GM12878 (cell line): ENCODE data around the gene RPA3. TPM values are rescaled to one million over a fixed set of nuclear protein-coding genes. Genes with fewer than 3 reads are reported as not detected.

Source experiments
- ATAC-seq: fragments of 200-7000 bp; cut with Tn5 transposase; 3 replicates; pipeline ENCODE4 v1.9.1; 2020; ENCODE audit warnings: mild to moderate bottlenecking, moderate library complexity
- BruUV-seq: library from RNA; stranded (reverse); fragments of 400-500 nt; replicated peaks from 2 replicates; lab custom pipeline; 2021; lab: Mats Ljungman, UMichigan
- CTCF ChIA-PET: fragments of 300-600 bp; sonication (Branson Sonifier 250); formaldehyde crosslinking; extraction: SDS; loops from one replicate; lab custom pipeline; 2021; ENCODE audit warnings: inconsistent platforms; lab: Yijun Ruan, JAX
- POLR2A ChIA-PET: fragments of 350-600 bp; formaldehyde crosslinking; extraction: SDS; loops from one replicate; lab custom pipeline; 2021; ENCODE audit warnings: inconsistent platforms; lab: Charles Lee
- RAD21 ChIA-PET: fragments of 300-600 bp; sonication (Branson Sonifier 250); formaldehyde crosslinking; loops from one replicate; lab custom pipeline; 2023; ENCODE audit warnings: antibody characterized with exemption; ENCODE audit not compliant: unreplicated experiment; lab: Charles Lee
- SMC1A ChIA-PET: fragments of 300-600 bp; sonication (Branson Sonifier 250); formaldehyde crosslinking; loops from one replicate; lab custom pipeline; 2023; ENCODE audit not compliant: unreplicated experiment, uncharacterized antibody; lab: Charles Lee
- DNase-seq: peaks from one replicate; pipeline ENCODE4 v3.0.0-alpha.2; 2011; ENCODE audit warnings: low read depth, low spot score
- FAIRE-seq: peaks from 3 replicates; lab custom pipeline; 2011; peaks lifted over from hg19 to GRCh38; lab: Jason Lieb, UNC
- H2AFZ ChIP-seq: 2 replicates; pipeline ENCODE4 v1.6.0; 2011; ENCODE audit warnings: low read depth, low read length, control low read depth; ENCODE audit not compliant: control insufficient read depth
- H3K27ac ChIP-seq: 2 replicates; pipeline ENCODE4 v1.5.1; 2011; ENCODE audit warnings: control low read depth; ENCODE audit not compliant: control insufficient read depth, insufficient read depth
- H3K27me3 ChIP-seq, 2 experiments: replicated peaks in 1 of 2; 2 replicates each; pipeline versions ENCODE4 v1.6.0 to v1.6.1; 2011; ENCODE audit warnings: low read length in 1 of 2; ENCODE audit not compliant: control insufficient read depth in 2 of 2, insufficient read depth in 2 of 2
- H3K36me3 ChIP-seq, 2 experiments: 2 replicates each; pipeline ENCODE4 v1.5.1; 2011; ENCODE audit warnings: low read length in 1 of 2; ENCODE audit not compliant: control insufficient read depth in 2 of 2, insufficient read depth in 2 of 2
- H3K4me1 ChIP-seq: 2 replicates; pipeline ENCODE4 v1.6.1; 2011; ENCODE audit warnings: mild to moderate bottlenecking, low read length, moderate library complexity, mixed read lengths; ENCODE audit not compliant: control insufficient read depth, insufficient read depth
- H3K4me2 ChIP-seq: 2 replicates; pipeline ENCODE4 v1.6.0; 2011; ENCODE audit warnings: control low read depth; ENCODE audit not compliant: control insufficient read depth, insufficient read depth
- H3K4me3 ChIP-seq: fragments of 200-600 bp; sonication (generic); 2 replicates; pipeline ENCODE4 v1.5.1; 2016
- H3K79me2 ChIP-seq: 2 replicates; pipeline ENCODE4 v1.6.0; 2011; ENCODE audit warnings: low read length; ENCODE audit not compliant: control insufficient read depth, insufficient read depth
- H3K9ac ChIP-seq: 2 replicates; pipeline ENCODE4 v1.8.0; 2011; ENCODE audit warnings: low read length, control low read depth, mixed read lengths; ENCODE audit not compliant: control insufficient read depth, insufficient read depth
- H3K9me3 ChIP-seq: replicated peaks from 3 replicates; pipeline ENCODE4 v1.5.1; 2011; ENCODE audit warnings: mild to moderate bottlenecking, low read length; ENCODE audit not compliant: control insufficient read depth, insufficient read depth
- H4K20me1 ChIP-seq: 2 replicates; pipeline ENCODE4 v1.6.0; 2011; ENCODE audit not compliant: control insufficient read depth, insufficient read depth
- HSF1 ChIP-seq: fragments of 150-350 bp; IDR thresholded peaks from 2 replicates; pipeline ENCODE4 v1.6.1; 2014; ENCODE audit warnings: mild to moderate bottlenecking, low read depth, low read length
- JUND ChIP-seq: IDR thresholded peaks from 2 replicates; pipeline ENCODE4 v1.6.1; 2012; ENCODE audit warnings: low read depth, mild to moderate bottlenecking, low read length, improper control_type of control experiment, moderate library complexity
- KAT2A ChIP-seq: conservative IDR thresholded peaks from 2 replicates; pipeline ENCODE4 v1.6.1; 2011; ENCODE audit warnings: low read depth, low read length; ENCODE audit not compliant: control insufficient read depth
- MEF2A ChIP-seq: IDR thresholded peaks from 2 replicates; pipeline ENCODE4 v1.6.1; 2011; ENCODE audit warnings: low read depth, mild to moderate bottlenecking, low read length, moderate library complexity; ENCODE audit not compliant: insufficient read depth
- POLR2AphosphoS2 ChIP-seq: IDR thresholded peaks from 2 replicates; pipeline ENCODE4 v1.6.1; 2011; ENCODE audit warnings: low read depth, mild to moderate bottlenecking, low read length, improper control_type of control experiment, moderate library complexity
- SIN3A ChIP-seq: IDR thresholded peaks from 2 replicates; pipeline ENCODE4 v1.6.1; 2012; ENCODE audit warnings: low read depth, low read length, improper control_type of control experiment
- SREBF1 ChIP-seq: IDR thresholded peaks from 2 replicates; pipeline ENCODE4 v1.6.1; 2012; ENCODE audit warnings: mild to moderate bottlenecking, low read length
- ZNF384 ChIP-seq: IDR thresholded peaks from 2 replicates; pipeline ENCODE4 v1.6.1; 2012; ENCODE audit warnings: low read depth, mild to moderate bottlenecking, low read length, improper control_type of control experiment, borderline replicate concordance
- WGBS: methylation state at CpG from one replicate; pipeline ENCODE4 v1.1.6; 2016; ENCODE audit warnings: low lambda C conversion rate; ENCODE audit not compliant: insufficient replicate concordance, insufficient coverage; ENCODE audit errors: missing lambda C conversion rate; 5-methylcytosine and 5-hydroxymethylcytosine counted together
- in situ Hi-C: fragments of 300-500 bp; cut with MboI; formaldehyde crosslinking; loops from 9 replicates; pipeline ENCODE4 v1.14.3; 2018; ENCODE audit warnings: mixed read lengths
- intact Hi-C: fragments of 100-400 bp; cut with micrococcal nuclease; formaldehyde crosslinking; loops from one replicate; pipeline ENCODE4 v1.14.2; 2022; ENCODE audit not compliant: unreplicated experiment
- polyA plus RNA-seq, 11 experiments: library from polyadenylated mRNA; depleted of rRNA in 4 of 11; unstranded in 6 of 11; stranded (reverse) in 5 of 11; fragments of >200 nt; fragmentation: Nextera tagmentation in 4 of 11; fragmentation: Illumina TruSeq in 1 of 11; extraction: Ambion mirVana in 4 of 11; extraction: Trizol in 1 of 11; gene quantifications; 1 replicate in 1 of 11; 2 replicates in 10 of 11; pipeline versions ENCODE4 v1.2.1 to v1.2.3, GENCODE V29; 2011 to 2016; ENCODE audit warnings: inconsistent platforms in 2 of 11, missing spikeins in 2 of 11, low read depth in 1 of 11
- total RNA-seq, 4 experiments: library from RNA; depleted of rRNA in 3 of 4; stranded (reverse); fragments of >200 nt in 3 of 4; fragmentation: Illumina TruSeq in 1 of 4; extraction: Trizol in 1 of 4; gene quantifications; 2 replicates each; pipeline versions ENCODE4 v1.2.1 to v1.2.3, GENCODE V29; 2013 to 2021
- TF ChIP-seq, protein P1 (sequence below): fragments of 450-650 bp; IDR thresholded peaks from 2 replicates; pipeline ENCODE4 v1.6.1; 2016; ENCODE audit warnings: mild to moderate bottlenecking
- TF ChIP-seq, protein P2 (sequence below): fragments of 450-650 bp; IDR thresholded peaks from 2 replicates; pipeline ENCODE4 v1.6.1; 2018; ENCODE audit warnings: mild to moderate bottlenecking, low read depth, moderate library complexity; ENCODE audit not compliant: partially characterized antibody

The RPA3 gene
- total and polyA plus RNA-seq, 10 of the 15 experiments (the other 5 are each of a cell fraction or from before 2014, with no cell fraction given), result 60.2 to 343 (median 112) TPM

DNA sequence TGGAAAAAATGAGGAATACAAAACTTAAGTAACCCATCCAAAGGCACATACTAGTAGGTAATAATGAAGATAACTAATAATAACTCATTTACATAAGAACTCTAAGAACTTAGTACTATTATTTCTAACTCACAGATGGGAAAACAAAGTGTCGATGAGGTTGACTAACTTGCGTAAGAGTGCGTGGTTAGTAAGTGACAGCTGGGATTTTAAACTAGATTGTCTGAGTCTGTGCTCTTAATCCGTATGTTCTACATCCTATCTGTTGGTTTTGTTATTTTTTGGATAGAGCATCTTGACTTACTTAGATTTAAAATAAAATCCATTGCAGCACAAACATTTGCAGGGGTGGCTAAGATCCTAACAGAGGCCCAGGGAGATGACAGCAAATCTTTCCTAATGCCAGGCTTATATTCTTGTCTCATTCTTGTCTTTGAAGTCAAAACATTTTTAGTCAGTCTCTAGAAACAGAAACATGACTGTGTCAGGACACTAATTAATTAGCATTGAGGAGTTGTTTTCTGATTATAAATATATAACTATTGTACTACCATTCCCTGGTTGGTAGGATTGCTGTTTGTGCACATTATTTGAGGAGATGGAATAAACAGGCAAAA lies 11.7 kb downstream of the RPA3 start:
- Histone ChIP-seq H3K4me2 (peak overlapping the region; percentile 78), H4K20me1 (no peaks in the 10 kb centered on the region), H3K4me3 (no peak overlapping the region), H3K9me3 (no peaks in the 10 kb centered on the region; the same call in 2 of the 3 replicates), H3K4me1 (peaks cover 18% of the 10 kb centered on the region; the same call in 1 of the 2 replicates), H3K9ac (0 out of 2 replicates have a peak overlapping the region, but pooled peaks have one; percentile 2), H3K36me3 (no peaks in the 10 kb centered on the region), H3K27ac (peak overlapping the region; percentile 41), H3K27me3 (no peaks in the 10 kb centered on the region), H2AFZ (no peak overlapping the region; the same call in 1 of the 2 replicates), H3K79me2 (no peaks in the 10 kb centered on the region)
- ATAC-seq (peak; percentile 69), FAIRE-seq (no peak), DNase-seq (peak; percentile 23)
- SMC1A ChIA-PET, result interaction anchor here (0.6 to 5.6 kb wide), 4 partner anchors 13 to 264 kb away, joined by 3 to 49 read pairs (median 9); partner anchors contain the start of gene RPA3
- CTCF ChIA-PET, result no interaction called here
- POLR2A ChIA-PET, result no interaction called here
- TF ChIP-seq, protein P1, sequence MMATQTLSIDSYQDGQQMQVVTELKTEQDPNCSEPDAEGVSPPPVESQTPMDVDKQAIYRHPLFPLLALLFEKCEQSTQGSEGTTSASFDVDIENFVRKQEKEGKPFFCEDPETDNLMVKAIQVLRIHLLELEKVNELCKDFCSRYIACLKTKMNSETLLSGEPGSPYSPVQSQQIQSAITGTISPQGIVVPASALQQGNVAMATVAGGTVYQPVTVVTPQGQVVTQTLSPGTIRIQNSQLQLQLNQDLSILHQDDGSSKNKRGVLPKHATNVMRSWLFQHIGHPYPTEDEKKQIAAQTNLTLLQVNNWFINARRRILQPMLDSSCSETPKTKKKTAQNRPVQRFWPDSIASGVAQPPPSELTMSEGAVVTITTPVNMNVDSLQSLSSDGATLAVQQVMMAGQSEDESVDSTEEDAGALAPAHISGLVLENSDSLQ, result peak; percentile 61; the same call in 1 of the 2 replicates
- no peak for TF ChIP-seq POLR2AphosphoS2
- in situ Hi-C loops (no loop called here), intact Hi-C loops (loop anchor here (2.0 kb wide), 1 partner anchor 112 kb away; no protein-coding TSS in a partner anchor)
- no TSS peak for BruUV-seq
- WGBS, result 63% methylated on average over 4 of the region's 4 CpGs
- RAD21 ChIA-PET, result no interaction called here

DNA sequence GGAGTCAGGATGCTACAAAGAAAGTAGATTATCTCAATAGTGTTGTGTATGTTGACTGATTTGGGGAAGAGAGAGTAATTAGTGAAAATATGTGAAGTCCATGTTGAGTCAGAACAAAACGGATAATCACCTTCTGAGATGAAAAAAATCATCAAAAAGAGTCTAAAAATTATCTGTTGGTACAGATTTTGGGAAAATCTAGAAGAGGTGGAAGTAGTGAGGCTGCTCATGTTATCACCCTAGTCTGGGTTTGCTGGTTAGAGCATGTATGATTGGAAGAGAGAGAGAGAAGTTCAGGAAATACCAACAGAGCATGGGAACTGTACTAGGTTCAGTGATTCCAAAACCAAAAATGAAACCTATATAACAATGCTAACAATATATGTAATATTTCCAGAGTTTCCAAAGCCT lies 12.3 kb downstream of the RPA3 start:
- no peaks in the 10 kb centered on the region for H4K20me1 ChIP-seq
- peak; percentile 84 for ATAC-seq
- intact Hi-C loops, result loop anchor here (2.0 kb wide), 1 partner anchor 113 kb away; no protein-coding TSS in a partner anchor
- H3K4me2 ChIP-seq, result peak overlapping the region; percentile 78
- in situ Hi-C loops, result no loop called here
- H3K36me3 ChIP-seq, result no peaks in the 10 kb centered on the region
- ChIA-PET SMC1A (interaction anchor here (3.0 to 5.6 kb wide), 2 partner anchors 13 to 25 kb away, joined by 15 to 49 read pairs; partner anchors contain the start of gene RPA3), POLR2A (no interaction called here), RAD21 (no interaction called here), CTCF (no interaction called here)
- no peaks in the 10 kb centered on the region for H3K79me2 ChIP-seq
- H3K27ac ChIP-seq, result peak overlapping the region; percentile 41
- no peaks in the 10 kb centered on the region for H3K27me3 ChIP-seq
- peak; percentile 60 for DNase-seq
- H3K4me1 ChIP-seq, result peaks cover 18% of the 10 kb centered on the region; the same call in 1 of the 2 replicates
- 0% methylated on average over 1 of the region's 1 CpG for WGBS
- H2AFZ ChIP-seq, result no peak overlapping the region
- no peak overlapping the region for H3K9ac ChIP-seq
- peak; percentile 18 for FAIRE-seq
- no TSS peak for BruUV-seq
- no peaks in the 10 kb centered on the region; the same call in 2 of the 3 replicates for H3K9me3 ChIP-seq
- H3K4me3 ChIP-seq, result no peak overlapping the region
- TF ChIP-seq MEF2A (no peak), JUND (peak; percentile 79; the same call in 1 of the 2 replicates), ZNF384 (peak; percentile 79), SREBF1 (no peak), SIN3A (no peak), HSF1 (no peak), KAT2A (no peak)
- TF ChIP-seq, protein P2, sequence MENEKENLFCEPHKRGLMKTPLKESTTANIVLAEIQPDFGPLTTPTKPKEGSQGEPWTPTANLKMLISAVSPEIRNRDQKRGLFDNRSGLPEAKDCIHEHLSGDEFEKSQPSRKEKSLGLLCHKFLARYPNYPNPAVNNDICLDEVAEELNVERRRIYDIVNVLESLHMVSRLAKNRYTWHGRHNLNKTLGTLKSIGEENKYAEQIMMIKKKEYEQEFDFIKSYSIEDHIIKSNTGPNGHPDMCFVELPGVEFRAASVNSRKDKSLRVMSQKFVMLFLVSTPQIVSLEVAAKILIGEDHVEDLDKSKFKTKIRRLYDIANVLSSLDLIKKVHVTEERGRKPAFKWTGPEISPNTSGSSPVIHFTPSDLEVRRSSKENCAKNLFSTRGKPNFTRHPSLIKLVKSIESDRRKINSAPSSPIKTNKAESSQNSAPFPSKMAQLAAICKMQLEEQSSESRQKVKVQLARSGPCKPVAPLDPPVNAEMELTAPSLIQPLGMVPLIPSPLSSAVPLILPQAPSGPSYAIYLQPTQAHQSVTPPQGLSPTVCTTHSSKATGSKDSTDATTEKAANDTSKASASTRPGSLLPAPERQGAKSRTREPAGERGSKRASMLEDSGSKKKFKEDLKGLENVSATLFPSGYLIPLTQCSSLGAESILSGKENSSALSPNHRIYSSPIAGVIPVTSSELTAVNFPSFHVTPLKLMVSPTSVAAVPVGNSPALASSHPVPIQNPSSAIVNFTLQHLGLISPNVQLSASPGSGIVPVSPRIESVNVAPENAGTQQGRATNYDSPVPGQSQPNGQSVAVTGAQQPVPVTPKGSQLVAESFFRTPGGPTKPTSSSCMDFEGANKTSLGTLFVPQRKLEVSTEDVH, result no peak
